SK-N-SH (cell line): ENCODE measurements around the gene CDHR2. TPM values are rescaled to one million over a fixed set of nuclear protein-coding genes. Genes with fewer than 3 reads are reported as not detected.

Experiments
- CTCF ChIP-seq: fragments of 200-600 bp; sonication (generic); IDR thresholded peaks from 2 replicates; pipeline ENCODE4 v1.6.1; 2017; ENCODE audit warnings: antibody characterized with exemption, mild to moderate bottlenecking, moderate library complexity
- EZH2phosphoT487 ChIP-seq: fragments of 200-600 bp; sonication (generic); IDR thresholded peaks from 2 replicates; pipeline ENCODE4 v1.6.1; 2017; ENCODE audit warnings: low read depth, mixed run types, mild to moderate bottlenecking, antibody characterized with exemption, moderate library complexity, borderline replicate concordance
- FOSL2 ChIP-seq: IDR thresholded peaks from 2 replicates; pipeline ENCODE4 v1.4.0; 2012; ENCODE audit warnings: low read depth, mild to moderate bottlenecking, moderate library complexity, borderline replicate concordance
- GABPA ChIP-seq: IDR thresholded peaks from 2 replicates; pipeline ENCODE4 v1.4.0; 2012; ENCODE audit warnings: low read depth, mild to moderate bottlenecking
- GATA2 ChIP-seq: sonication (generic); formaldehyde crosslinking; IDR thresholded peaks from 2 replicates; pipeline ENCODE4 v1.5.0; 2020; ENCODE audit warnings: mild to moderate bottlenecking, missing genetic modification reagents
- IRF3 ChIP-seq: fragments of 150-350 bp; IDR thresholded peaks from 2 replicates; pipeline ENCODE4 v1.6.1; 2016; ENCODE audit warnings: mild to moderate bottlenecking, low read depth, low read length
- JUND ChIP-seq: IDR thresholded peaks from 2 replicates; pipeline ENCODE4 v1.4.0; 2012
- MAX ChIP-seq: IDR thresholded peaks from 2 replicates; pipeline ENCODE4 v1.4.0; 2012; ENCODE audit warnings: low read depth
- MXI1 ChIP-seq: IDR thresholded peaks from 2 replicates; pipeline ENCODE4 v1.6.1; 2012; ENCODE audit warnings: mild to moderate bottlenecking, low read depth, low read length, improper control_type of control experiment
- NRF1 ChIP-seq: IDR thresholded peaks from 2 replicates; pipeline ENCODE4 v1.6.1; 2012; ENCODE audit warnings: low read depth, mild to moderate bottlenecking, low read length
- RAD21 ChIP-seq: IDR thresholded peaks from 2 replicates; pipeline ENCODE4 v1.6.1; 2012; ENCODE audit warnings: mild to moderate bottlenecking, low read length
- RCOR1 ChIP-seq: fragments of 150-350 bp; IDR thresholded peaks from 2 replicates; pipeline ENCODE4 v1.6.1; 2017; ENCODE audit warnings: antibody characterized with exemption, low read length
- RFX5 ChIP-seq: IDR thresholded peaks from 2 replicates; pipeline ENCODE4 v1.6.1; 2012; ENCODE audit warnings: mild to moderate bottlenecking, improper control_type of control experiment, low read length
- SMC3 ChIP-seq: IDR thresholded peaks from 2 replicates; pipeline ENCODE4 v1.6.1; 2012; ENCODE audit warnings: low read depth, low read length, improper control_type of control experiment
- TCF12 ChIP-seq: IDR thresholded peaks from 2 replicates; pipeline ENCODE4 v1.4.0; 2012
- USF1 ChIP-seq: IDR thresholded peaks from 2 replicates; pipeline ENCODE4 v1.4.0; 2012; ENCODE audit warnings: low read depth, borderline replicate concordance
- YY1 ChIP-seq: IDR thresholded peaks from 2 replicates; pipeline ENCODE4 v1.4.0; 2012; ENCODE audit warnings: low read depth, mild to moderate bottlenecking
- polyA plus RNA-seq, 3 experiments: library from polyadenylated mRNA; depleted of rRNA; stranded (reverse); fragments of >200 nt; gene quantifications; 2 replicates each; pipeline ENCODE4 v1.2.3, GENCODE V29; 2012
- TF ChIP-seq, protein P1 (sequence below): IDR thresholded peaks from 2 replicates; pipeline ENCODE4 v1.6.1; 2012; ENCODE audit warnings: mild to moderate bottlenecking, low read depth, low read length, moderate library complexity

The CDHR2 gene
- polyA plus RNA-seq, 1 of the 3 experiments (the other 2 are of a cell fraction), result not detected

GRCh38 chr5:176619203-176619568, 70.0 kb downstream of the CDHR2 start (continued):
- TF ChIP-seq SMC3, result peak; percentile 71
- no peak for TF ChIP-seq MXI1
- peak; percentile 41; the same call in 1 of the 2 replicates for TF ChIP-seq GATA2 (CRISPR knock-in tag)
- peak; percentile 57 for TF ChIP-seq NRF1
- TF ChIP-seq MAX, result 0 out of 2 replicates have a peak, but pooled peaks have one; percentile 64
- TF ChIP-seq, protein P1, sequence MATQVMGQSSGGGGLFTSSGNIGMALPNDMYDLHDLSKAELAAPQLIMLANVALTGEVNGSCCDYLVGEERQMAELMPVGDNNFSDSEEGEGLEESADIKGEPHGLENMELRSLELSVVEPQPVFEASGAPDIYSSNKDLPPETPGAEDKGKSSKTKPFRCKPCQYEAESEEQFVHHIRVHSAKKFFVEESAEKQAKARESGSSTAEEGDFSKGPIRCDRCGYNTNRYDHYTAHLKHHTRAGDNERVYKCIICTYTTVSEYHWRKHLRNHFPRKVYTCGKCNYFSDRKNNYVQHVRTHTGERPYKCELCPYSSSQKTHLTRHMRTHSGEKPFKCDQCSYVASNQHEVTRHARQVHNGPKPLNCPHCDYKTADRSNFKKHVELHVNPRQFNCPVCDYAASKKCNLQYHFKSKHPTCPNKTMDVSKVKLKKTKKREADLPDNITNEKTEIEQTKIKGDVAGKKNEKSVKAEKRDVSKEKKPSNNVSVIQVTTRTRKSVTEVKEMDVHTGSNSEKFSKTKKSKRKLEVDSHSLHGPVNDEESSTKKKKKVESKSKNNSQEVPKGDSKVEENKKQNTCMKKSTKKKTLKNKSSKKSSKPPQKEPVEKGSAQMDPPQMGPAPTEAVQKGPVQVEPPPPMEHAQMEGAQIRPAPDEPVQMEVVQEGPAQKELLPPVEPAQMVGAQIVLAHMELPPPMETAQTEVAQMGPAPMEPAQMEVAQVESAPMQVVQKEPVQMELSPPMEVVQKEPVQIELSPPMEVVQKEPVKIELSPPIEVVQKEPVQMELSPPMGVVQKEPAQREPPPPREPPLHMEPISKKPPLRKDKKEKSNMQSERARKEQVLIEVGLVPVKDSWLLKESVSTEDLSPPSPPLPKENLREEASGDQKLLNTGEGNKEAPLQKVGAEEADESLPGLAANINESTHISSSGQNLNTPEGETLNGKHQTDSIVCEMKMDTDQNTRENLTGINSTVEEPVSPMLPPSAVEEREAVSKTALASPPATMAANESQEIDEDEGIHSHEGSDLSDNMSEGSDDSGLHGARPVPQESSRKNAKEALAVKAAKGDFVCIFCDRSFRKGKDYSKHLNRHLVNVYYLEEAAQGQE, result no peak
- TF ChIP-seq RFX5, result no peak
- no peak for TF ChIP-seq USF1
- TF ChIP-seq TCF12, result no peak
- TF ChIP-seq IRF3, result no peak
- TF ChIP-seq JUND, result no peak
- no peak for TF ChIP-seq YY1
- TF ChIP-seq GABPA, result no peak
- peak; percentile 59 for TF ChIP-seq CTCF
- no peak for TF ChIP-seq EZH2phosphoT487
- 0 out of 2 replicates have a peak, but pooled peaks have one; percentile 7 for TF ChIP-seq RCOR1
- no peak for TF ChIP-seq FOSL2
- peak; percentile 79 for TF ChIP-seq RAD21
